HepG2 (cell line): ENCODE results near the gene APOA1. TPM values are rescaled to one million over a fixed set of nuclear protein-coding genes. Genes with fewer than 3 reads are reported as not detected.

ENCODE experiments used
- ARHGAP35 ChIP-seq: sonication (generic); formaldehyde crosslinking; IDR thresholded peaks from 2 replicates; pipeline ENCODE4 v1.9.0; 2022; ENCODE audit warnings: mild to moderate bottlenecking, inconsistent platforms, moderate library complexity, missing genetic modification reagents, borderline replicate concordance
- KLF6 ChIP-seq: IDR thresholded peaks from 2 replicates; pipeline ENCODE4 v1.8.0; 2016; ENCODE audit warnings: missing biosample characterization, missing genetic modification reagents
- LCORL ChIP-seq, 2 experiments: fragments of 450-650 bp in 1 of 2; sonication (generic) in 1 of 2; formaldehyde crosslinking in 1 of 2; IDR thresholded peaks; 2 replicates each; pipeline versions ENCODE4 v1.5.0 to v1.6.1; 2017 to 2020; ENCODE audit warnings: antibody characterized with exemption in 1 of 2, missing genetic modification reagents in 1 of 2
- MAZ ChIP-seq, 2 experiments: sonication (generic) in 1 of 2; formaldehyde crosslinking in 1 of 2; IDR thresholded peaks; 2 replicates each; pipeline versions ENCODE4 v1.5.0 to v1.6.1; 2012 to 2020; ENCODE audit warnings: low read depth in 2 of 2, mild to moderate bottlenecking in 2 of 2, borderline replicate concordance in 1 of 2, improper control_type of control experiment in 1 of 2, low read length in 1 of 2, missing genetic modification reagents in 1 of 2, moderate library complexity in 1 of 2
- MNT ChIP-seq: fragments of 450-650 bp; IDR thresholded peaks from 2 replicates; pipeline ENCODE4 v1.6.1; 2016
- MYC ChIP-seq: sonication (generic); formaldehyde crosslinking; IDR thresholded peaks from 2 replicates; pipeline ENCODE4 v1.9.0; 2021; ENCODE audit warnings: missing genetic modification reagents, borderline replicate concordance
- NR2F6 ChIP-seq, 2 experiments: IDR thresholded peaks; 2 replicates each; pipeline ENCODE4 v1.6.1; 2016; ENCODE audit warnings: antibody characterized with exemption in 1 of 2, mild to moderate bottlenecking in 1 of 2
- PRDM4 ChIP-seq: sonication (generic); formaldehyde crosslinking; IDR thresholded peaks from 2 replicates; pipeline ENCODE4 v1.9.0; 2021; ENCODE audit warnings: missing genetic modification reagents, borderline replicate concordance
- RBFOX2 ChIP-seq: fragments of 200-400 bp; formaldehyde crosslinking; IDR thresholded peaks from 2 replicates; pipeline ENCODE4 v1.6.1; 2017; ENCODE audit warnings: low read depth, mild to moderate bottlenecking, low read length
- SAFB2 ChIP-seq: sonication (generic); formaldehyde crosslinking; IDR thresholded peaks from 2 replicates; pipeline ENCODE4 v1.5.1; 2020; ENCODE audit warnings: missing genetic modification reagents, low read depth, mild to moderate bottlenecking, borderline replicate concordance
- TAF15 ChIP-seq: fragments of 200-400 bp; formaldehyde crosslinking; IDR thresholded peaks from one replicate; pipeline ENCODE4 v1.6.1; 2018; ENCODE audit warnings: mild to moderate bottlenecking, low read depth, low read length; ENCODE audit not compliant: poor library complexity, severe bottlenecking
- THYN1 ChIP-seq: sonication (generic); formaldehyde crosslinking; IDR thresholded peaks from 2 replicates; pipeline ENCODE4 v1.8.1; 2023; ENCODE audit warnings: low read depth, mild to moderate bottlenecking, moderate library complexity, missing genetic modification reagents, borderline replicate concordance
- TOPORS ChIP-seq: sonication (generic); formaldehyde crosslinking; IDR thresholded peaks from 2 replicates; pipeline ENCODE4 v1.8.0; 2023; ENCODE audit warnings: mild to moderate bottlenecking, missing genetic modification reagents
- ZBTB3 ChIP-seq: sonication (generic); formaldehyde crosslinking; IDR thresholded peaks from 2 replicates; pipeline ENCODE4 v1.4.0; 2020; ENCODE audit warnings: low read depth, mild to moderate bottlenecking, moderate library complexity, missing genetic modification reagents, borderline replicate concordance
- ZC3H13 ChIP-seq: sonication (generic); formaldehyde crosslinking; IDR thresholded peaks from 2 replicates; pipeline ENCODE4 v1.8.1; 2023; ENCODE audit warnings: mild to moderate bottlenecking, missing genetic modification reagents, moderate library complexity
- ZNF256 ChIP-seq: sonication (generic); formaldehyde crosslinking; conservative IDR thresholded peaks from 2 replicates; pipeline ENCODE4 v1.4.0; 2020; ENCODE audit warnings: missing genetic modification reagents
- ZNF326 ChIP-seq: sonication (generic); formaldehyde crosslinking; IDR thresholded peaks from 2 replicates; pipeline ENCODE4 v1.4.0; 2020; ENCODE audit warnings: missing genetic modification reagents, borderline replicate concordance
- ZNF414 ChIP-seq: sonication (generic); formaldehyde crosslinking; IDR thresholded peaks from 2 replicates; pipeline ENCODE4 v1.5.0; 2020; ENCODE audit warnings: missing genetic modification reagents
- ZNF556 ChIP-seq: sonication (generic); formaldehyde crosslinking; IDR thresholded peaks from 2 replicates; pipeline ENCODE4 v1.4.0; 2020; ENCODE audit warnings: mild to moderate bottlenecking, missing genetic modification reagents, borderline replicate concordance
- ZNF572 ChIP-seq: sonication (generic); formaldehyde crosslinking; IDR thresholded peaks from 2 replicates; pipeline ENCODE4 v1.5.1; 2020; ENCODE audit warnings: mild to moderate bottlenecking, missing genetic modification reagents
- ZNF576 ChIP-seq: sonication (generic); formaldehyde crosslinking; IDR thresholded peaks from 2 replicates; pipeline ENCODE4 v1.4.0; 2020; ENCODE audit warnings: mild to moderate bottlenecking, missing genetic modification reagents
- ZNF678 ChIP-seq: sonication (generic); formaldehyde crosslinking; IDR thresholded peaks from 2 replicates; pipeline ENCODE4 v1.4.0; 2020; ENCODE audit warnings: mild to moderate bottlenecking, missing genetic modification reagents
- ZNF792 ChIP-seq: IDR thresholded peaks from 2 replicates; pipeline ENCODE4 v1.6.1; 2016
- ZNF841 ChIP-seq: sonication (generic); formaldehyde crosslinking; IDR thresholded peaks from 2 replicates; pipeline ENCODE4 v1.8.1; 2023; ENCODE audit warnings: missing genetic modification reagents, borderline replicate concordance
- polyA plus RNA-seq, 8 experiments: library from polyadenylated mRNA; depleted of rRNA in 3 of 8; stranded (reverse) in 7 of 8; unstranded in 1 of 8; fragments of >200 nt; fragmentation: Illumina TruSeq in 4 of 8; extraction: Trizol in 4 of 8; gene quantifications; 2 replicates each; pipeline versions ENCODE4 v1.2.1 to v1.2.3, GENCODE V29; 2011 to 2016; ENCODE audit warnings: low read depth in 4 of 8, missing spikeins in 1 of 8, mixed read lengths in 1 of 8; ENCODE audit not compliant: insufficient read depth in 1 of 8
- total RNA-seq, 5 experiments: library from RNA; depleted of rRNA; stranded (reverse); fragments of >200 nt; fragmentation: Illumina TruSeq; extraction: Trizol; gene quantifications; 2 replicates each; pipeline ENCODE4 v1.2.3, GENCODE V29; 2016; ENCODE audit warnings: low read depth in 1 of 5
- TF ChIP-seq, protein P1 (sequence below): sonication (generic); formaldehyde crosslinking; IDR thresholded peaks from 2 replicates; pipeline ENCODE4 v1.8.0; 2022; ENCODE audit warnings: mild to moderate bottlenecking, missing genetic modification reagents, moderate library complexity

APOA1 gene
- total and polyA plus RNA-seq, 2 of the 13 experiments (the other 11 are each of a cell fraction or from before 2014, with no cell fraction given): 1,973 to 5,485 TPM

DNA sequence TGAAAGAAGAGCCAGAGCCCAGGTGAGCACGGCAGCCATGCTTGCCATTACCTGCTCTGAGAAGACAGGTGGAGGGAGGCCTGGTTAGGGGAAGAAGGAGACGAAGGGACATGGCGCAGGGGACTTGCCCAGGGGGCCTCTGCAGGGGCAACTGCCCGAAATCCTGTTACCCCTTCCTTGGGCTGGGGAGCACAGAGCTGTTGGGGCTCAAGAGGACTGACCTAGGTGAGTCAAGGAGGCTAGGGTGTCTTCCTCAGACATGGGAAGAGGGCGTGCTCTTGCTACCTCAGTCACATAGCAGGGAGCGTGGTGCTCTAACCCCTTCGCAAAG is 45.6 kb downstream of the APOA1 start, which contains the start of gene APOA5 (continued):
- TF ChIP-seq ZNF414 (CRISPR knock-in tag) (peak; percentile 69), ZC3H13 (CRISPR knock-in tag) (no peak), ZNF556 (CRISPR knock-in tag) (no peak), ZNF256 (CRISPR knock-in tag) (no peak), NR2F6 (IDR thresholded peaks at IDR 0.05) (no peak), NR2F6 (CRISPR knock-in tag; IDR thresholded peaks at IDR 0.05) (no peak), ZNF678 (CRISPR knock-in tag) (no peak), ZNF576 (CRISPR knock-in tag) (no peak), PRDM4 (CRISPR knock-in tag) (0 out of 2 replicates have a peak, but pooled peaks have one; percentile 2), ZNF792 (no peak), ZBTB3 (no peak), MYC (CRISPR knock-in tag) (no peak), MAZ (IDR thresholded peaks at IDR 0.05; ENCODE audit: borderline replicate concordance, low read depth, low read length) (no peak), MAZ (CRISPR knock-in tag; IDR thresholded peaks at IDR 0.05; ENCODE audit: low read depth) (no peak), THYN1 (CRISPR knock-in tag) (no peak), ARHGAP35 (CRISPR knock-in tag) (no peak), MNT (no peak), ZNF572 (no peak), TOPORS (0 out of 2 replicates have a peak, but pooled peaks have one; percentile 14), LCORL (IDR thresholded peaks at IDR 0.05) (no peak), LCORL (CRISPR knock-in tag; IDR thresholded peaks at IDR 0.05) (no peak), RBFOX2 (peak; percentile 78), TAF15 (no peak), ZNF326 (CRISPR knock-in tag) (no peak), SAFB2 (CRISPR knock-in tag) (no peak), ZNF841 (CRISPR knock-in tag) (no peak), KLF6 (CRISPR knock-in tag) (no peak)
- TF ChIP-seq, protein P1, sequence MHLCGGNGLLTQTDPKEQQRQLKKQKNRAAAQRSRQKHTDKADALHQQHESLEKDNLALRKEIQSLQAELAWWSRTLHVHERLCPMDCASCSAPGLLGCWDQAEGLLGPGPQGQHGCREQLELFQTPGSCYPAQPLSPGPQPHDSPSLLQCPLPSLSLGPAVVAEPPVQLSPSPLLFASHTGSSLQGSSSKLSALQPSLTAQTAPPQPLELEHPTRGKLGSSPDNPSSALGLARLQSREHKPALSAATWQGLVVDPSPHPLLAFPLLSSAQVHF (CRISPR knock-in tag): no peak
